CD8-positive, alpha-beta memory T cell (primary cell): ENCODE data around the gene GRM1. TPM values are rescaled to one million over a fixed set of nuclear protein-coding genes. Genes with fewer than 3 reads are reported as not detected.

Source experiments
- CTCF ChIA-PET: fragments of 350-600 bp; sonication (Branson Sonifier 250); formaldehyde crosslinking; loops from one replicate; lab custom pipeline; 2021; ENCODE audit warnings: antibody characterized with exemption; lab: Charles Lee
- POLR2A ChIA-PET: fragments of 350-600 bp; sonication (Branson Sonifier 250); formaldehyde crosslinking; loops from one replicate; lab custom pipeline; 2021; ENCODE audit warnings: antibody characterized with exemption; lab: Charles Lee
- DNase-seq, 5 donors: peaks; one replicate each; pipeline versions ENCODE4 v3.0.0 to v3.0.0-alpha.2; 2020 to 2022; ENCODE audit warnings: mixed read lengths in 1 of 5
- H3K27ac ChIP-seq: one replicate; pipeline ENCODE4 v1.7.0; 2013; ENCODE audit warnings: low read depth, mild to moderate bottlenecking, low read length, moderate library complexity
- H3K27me3 ChIP-seq: 2 replicates; pipeline ENCODE4 v1.7.0; 2013; ENCODE audit warnings: low read length, mild to moderate bottlenecking; ENCODE audit not compliant: insufficient read depth, poor library complexity, severe bottlenecking
- H3K36me3 ChIP-seq: 2 replicates; pipeline ENCODE4 v1.7.0; 2013; ENCODE audit warnings: mild to moderate bottlenecking, low read length, moderate library complexity; ENCODE audit not compliant: insufficient read depth
- H3K4me1 ChIP-seq: 2 replicates; pipeline ENCODE4 v1.7.0; 2013; ENCODE audit warnings: mild to moderate bottlenecking, low read length, moderate library complexity; ENCODE audit not compliant: insufficient read depth
- H3K4me3 ChIP-seq: 2 replicates; pipeline ENCODE4 v1.7.0; 2013; ENCODE audit warnings: mild to moderate bottlenecking, low read length
- H3K9me3 ChIP-seq: 2 replicates; pipeline ENCODE4 v1.7.0; 2013; ENCODE audit warnings: mild to moderate bottlenecking, low read length
- H3K27ac Mint-ChIP-seq, 8 donors: one replicate each; pipeline ENCODE4 v1.8.0; 2020 to 2021; ENCODE audit warnings: mixed read lengths in 8 of 8, mild to moderate bottlenecking in 6 of 8, inconsistent platforms in 3 of 8, moderate library complexity in 3 of 8
- H3K27me3 Mint-ChIP-seq, 2 donors: one replicate each; pipeline ENCODE4 v1.8.0; 2020 to 2021; ENCODE audit warnings: mixed read lengths in 2 of 2, mild to moderate bottlenecking in 1 of 2, moderate library complexity in 1 of 2
- H3K36me3 Mint-ChIP-seq, 3 donors: one replicate each; pipeline ENCODE4 v1.8.0; 2020 to 2021; ENCODE audit warnings: mixed read lengths in 3 of 3, inconsistent platforms in 1 of 3, mild to moderate bottlenecking in 1 of 3
- H3K4me1 Mint-ChIP-seq, 3 donors: one replicate each; pipeline ENCODE4 v1.8.0; 2020 to 2021; ENCODE audit warnings: mixed read lengths in 3 of 3, inconsistent platforms in 1 of 3, mild to moderate bottlenecking in 1 of 3
- H3K4me3 Mint-ChIP-seq, 7 donors: one replicate each; pipeline ENCODE4 v1.8.0; 2020 to 2021; ENCODE audit warnings: mixed read lengths in 7 of 7, mild to moderate bottlenecking in 6 of 7, moderate library complexity in 4 of 7, inconsistent platforms in 2 of 7
- H3K9me3 Mint-ChIP-seq, 5 donors: one replicate each; pipeline ENCODE4 v1.8.0; 2020 to 2022; ENCODE audit warnings: mixed read lengths in 5 of 5, mild to moderate bottlenecking in 3 of 5, moderate library complexity in 2 of 5, inconsistent platforms in 1 of 5
- polyA plus RNA-seq: library from polyadenylated mRNA; unstranded; fragments of 300-500 nt; fragmentation: Illumina TruSeq; gene quantifications from one replicate; pipeline ENCODE4 v1.2.3, GENCODE V29; 2021
- total RNA-seq, 2 experiments: library from RNA; stranded (reverse); gene quantifications; one replicate each; pipeline ENCODE4 v1.2.3, GENCODE V29; 2021

GRM1 gene
- total RNA-seq: not detected
- polyA plus RNA-seq: not detected

DNA sequence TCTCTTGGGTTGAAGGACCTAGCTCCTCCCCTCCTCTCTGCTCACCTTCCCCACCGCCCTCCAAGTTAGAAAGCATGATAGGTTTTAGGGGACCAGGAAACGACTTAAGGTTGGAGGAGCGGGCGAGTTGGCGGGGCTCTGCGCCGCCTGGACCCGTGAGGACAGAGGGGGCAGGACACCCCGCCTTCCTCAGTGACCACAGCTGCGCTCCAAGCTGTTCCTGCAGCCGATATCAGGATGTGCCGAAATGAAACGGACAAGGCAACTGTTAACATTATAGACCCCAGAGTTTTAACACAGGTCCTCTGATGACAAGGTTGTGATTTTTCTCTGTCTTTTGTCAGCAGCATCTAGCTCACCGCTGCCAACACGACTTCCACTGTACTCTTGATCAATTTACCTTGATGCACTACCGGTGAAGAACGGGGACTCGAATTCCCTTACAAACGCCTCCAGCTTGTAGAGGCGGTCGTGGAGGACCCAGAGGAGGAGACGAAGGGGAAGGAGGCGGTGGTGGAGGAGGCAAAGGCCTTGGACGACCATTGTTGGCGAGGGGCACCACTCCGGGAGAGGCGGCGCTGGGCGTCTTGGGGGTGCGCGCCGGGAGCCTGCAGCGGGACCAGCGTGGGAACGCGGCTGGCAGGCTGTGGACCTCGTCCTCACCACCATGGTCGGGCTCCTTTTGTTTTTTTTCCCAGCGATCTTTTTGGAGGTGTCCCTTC lies at the start of gene GRM1:
TSS of gene GRM1 (plus strand) at position 212 of the 722 bp plus-strand sequence. CDS start at position 668, 456 bp downstream.
- Mint-ChIP-seq H3K27me3 (peaks cover 39 to 79% of the 10 kb centered on the region in 2 donors), H3K36me3 (no peaks in the 10 kb centered on the region), H3K4me1 (peaks cover 0 to 10% (median 6%) of the 10 kb centered on the region in 3 donors), H3K4me3 (no peak within 1 kb of the TSS), H3K9me3 (peaks cover 0 to 9% (median 0%) of the 10 kb centered on the region in 5 donors), H3K27ac (no peak within 1 kb of the TSS)
- Histone ChIP-seq H3K27ac (no peak within 1 kb of the TSS), H3K36me3 (no peaks in the 10 kb centered on the region), H3K4me3 (no peak within 1 kb of the TSS), H3K9me3 (no peaks in the 10 kb centered on the region), H3K4me1 (no peaks in the 10 kb centered on the region), H3K27me3 (peaks cover 24% of the 10 kb centered on the region)
- POLR2A ChIA-PET: no interaction called here
- CTCF ChIA-PET: no interaction called here
- no peak for DNase-seq

DNA sequence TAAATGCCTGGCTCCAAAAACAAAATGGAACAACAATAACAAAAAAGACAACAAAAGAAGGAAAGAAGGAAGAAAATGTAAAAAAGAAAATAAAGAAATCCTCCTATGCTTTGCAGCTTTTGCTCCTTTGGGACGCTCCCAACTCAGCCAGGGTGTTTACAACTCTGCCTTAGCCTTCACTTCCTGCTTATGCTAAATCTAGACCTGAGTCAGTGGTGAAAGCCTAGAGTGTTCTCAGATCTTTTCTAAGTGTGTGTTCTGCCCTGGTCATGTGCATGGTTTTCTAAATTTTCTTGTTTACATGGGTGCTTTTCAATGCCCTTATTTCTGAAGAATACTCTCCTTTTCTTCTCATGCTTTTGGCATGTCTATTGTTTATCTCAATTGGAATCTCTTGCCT lies 19.5 kb upstream of the GRM1 start:
- Histone ChIP-seq H3K9me3 (no peaks in the 10 kb centered on the region), H3K27me3 (no peaks in the 10 kb centered on the region), H3K4me1 (no peaks in the 10 kb centered on the region), H3K4me3 (no peak overlapping the region), H3K27ac (no peak overlapping the region), H3K36me3 (no peaks in the 10 kb centered on the region)
- no peak overlapping the region for H3K4me3 Mint-ChIP-seq
- ChIA-PET POLR2A (no interaction called here), CTCF (no interaction called here)
- H3K9me3 Mint-ChIP-seq: peaks cover 0 to 22% (median 11%) of the 10 kb centered on the region in 5 donors
- no peak for DNase-seq
- no peaks in the 10 kb centered on the region for H3K36me3 Mint-ChIP-seq
- peaks cover 0 to 2% of the 10 kb centered on the region in 2 donors for H3K27me3 Mint-ChIP-seq
- no peaks in the 10 kb centered on the region for H3K4me1 Mint-ChIP-seq
- H3K27ac Mint-ChIP-seq: no peak overlapping the region

DNA sequence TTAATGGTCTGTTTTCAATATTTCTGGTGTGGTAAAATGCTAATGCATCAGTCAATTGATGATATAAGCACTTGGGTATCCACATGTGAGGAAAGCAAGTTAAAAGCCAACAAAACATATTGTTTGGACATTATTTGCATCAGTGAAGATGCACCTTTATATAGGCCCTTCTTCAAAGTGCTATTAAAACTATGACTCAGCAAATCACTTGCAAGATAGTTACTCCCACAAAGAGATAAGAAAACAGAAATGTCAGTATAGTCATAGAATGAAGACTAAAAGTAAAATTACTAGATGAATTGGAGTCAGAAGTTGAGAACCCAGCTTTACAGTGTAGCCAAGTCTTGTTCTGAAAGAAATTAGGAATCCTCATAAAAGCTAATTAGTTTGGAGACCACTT lies 14.6 kb upstream of the GRM1 start:
- Mint-ChIP-seq H3K4me1 (no peaks in the 10 kb centered on the region), H3K4me3 (no peak overlapping the region), H3K27me3 (peaks cover 9 to 10% of the 10 kb centered on the region in 2 donors), H3K36me3 (no peaks in the 10 kb centered on the region), H3K27ac (no peak overlapping the region), H3K9me3 (peaks cover 0 to 16% (median 6%) of the 10 kb centered on the region in 5 donors)
- Histone ChIP-seq H3K27me3 (no peaks in the 10 kb centered on the region), H3K36me3 (no peaks in the 10 kb centered on the region), H3K9me3 (no peaks in the 10 kb centered on the region), H3K4me3 (no peak overlapping the region), H3K27ac (no peak overlapping the region), H3K4me1 (no peaks in the 10 kb centered on the region)
- ChIA-PET CTCF (no interaction called here), POLR2A (no interaction called here)
- DNase-seq: no peak

DNA sequence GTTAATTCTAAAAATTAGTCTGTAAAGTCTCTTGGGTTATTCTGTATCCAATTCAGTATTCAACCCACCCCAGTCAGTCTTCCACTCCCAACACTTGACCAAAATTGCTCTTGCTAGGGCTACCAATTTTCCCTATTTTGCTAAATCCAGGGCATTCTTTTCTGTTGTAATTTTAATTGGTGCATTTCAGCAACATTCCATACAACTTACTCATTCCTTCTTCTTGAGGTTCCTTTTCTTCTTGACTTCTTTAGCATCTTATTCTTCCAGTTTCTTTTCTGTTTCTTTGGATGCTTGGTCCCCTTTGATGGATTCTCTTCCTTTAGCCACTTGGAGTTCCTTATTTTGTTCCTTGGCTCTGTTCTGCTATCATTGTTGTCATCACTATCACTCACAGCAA lies 11.2 kb upstream of the GRM1 start:
- H3K36me3 Mint-ChIP-seq: no peaks in the 10 kb centered on the region
- no peaks in the 10 kb centered on the region for H3K27me3 ChIP-seq
- no peak overlapping the region for H3K27ac ChIP-seq
- H3K4me3 ChIP-seq: no peak overlapping the region
- no peaks in the 10 kb centered on the region for H3K9me3 ChIP-seq
- peaks cover 8 to 23% of the 10 kb centered on the region in 2 donors for H3K27me3 Mint-ChIP-seq
- no peak overlapping the region for H3K27ac Mint-ChIP-seq
- H3K4me1 ChIP-seq: no peaks in the 10 kb centered on the region
- H3K9me3 Mint-ChIP-seq: peaks cover 0 to under 1% (median 0%) of the 10 kb centered on the region in 5 donors
- no peak for DNase-seq
- no peak overlapping the region for H3K4me3 Mint-ChIP-seq
- ChIA-PET CTCF (no interaction called here), POLR2A (no interaction called here)
- no peaks in the 10 kb centered on the region for H3K36me3 ChIP-seq
- H3K4me1 Mint-ChIP-seq: no peaks in the 10 kb centered on the region

DNA sequence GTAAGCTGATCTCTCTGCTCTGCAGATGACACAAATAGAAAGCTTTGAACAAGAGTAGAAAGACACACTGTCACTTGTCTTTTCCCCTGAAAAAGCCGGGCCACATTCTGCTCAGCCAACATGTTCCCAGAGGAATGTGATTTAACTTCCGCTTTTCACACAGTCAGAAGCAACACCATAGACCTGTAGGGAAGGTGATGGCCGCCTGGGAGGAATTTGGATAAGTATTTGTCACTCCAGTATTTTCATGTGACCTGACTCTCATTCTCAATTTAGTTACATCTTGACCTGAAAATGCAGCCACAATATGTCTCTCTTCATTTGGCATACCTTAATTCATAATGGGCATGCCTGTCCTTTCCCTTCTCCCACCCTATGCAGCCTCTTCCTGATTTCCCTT lies 2.0 kb upstream of the GRM1 start:
- H3K4me3 Mint-ChIP-seq: no peak overlapping the region
- DNase-seq: no peak
- no peak overlapping the region for H3K4me3 ChIP-seq
- H3K9me3 Mint-ChIP-seq: peaks cover 0 to 10% (median 2%) of the 10 kb centered on the region in 5 donors
- H3K4me1 Mint-ChIP-seq: peaks cover 0 to 10% (median 6%) of the 10 kb centered on the region in 3 donors
- POLR2A ChIA-PET: no interaction called here
- H3K27ac ChIP-seq: no peak overlapping the region
- no peaks in the 10 kb centered on the region for H3K36me3 Mint-ChIP-seq
- H3K4me1 ChIP-seq: no peaks in the 10 kb centered on the region
- H3K27me3 ChIP-seq: peaks cover 24% of the 10 kb centered on the region
- H3K36me3 ChIP-seq: no peaks in the 10 kb centered on the region
- CTCF ChIA-PET: no interaction called here
- H3K9me3 ChIP-seq: no peaks in the 10 kb centered on the region
- peaks cover 38 to 78% of the 10 kb centered on the region in 2 donors for H3K27me3 Mint-ChIP-seq
- no peak overlapping the region for H3K27ac Mint-ChIP-seq

DNA sequence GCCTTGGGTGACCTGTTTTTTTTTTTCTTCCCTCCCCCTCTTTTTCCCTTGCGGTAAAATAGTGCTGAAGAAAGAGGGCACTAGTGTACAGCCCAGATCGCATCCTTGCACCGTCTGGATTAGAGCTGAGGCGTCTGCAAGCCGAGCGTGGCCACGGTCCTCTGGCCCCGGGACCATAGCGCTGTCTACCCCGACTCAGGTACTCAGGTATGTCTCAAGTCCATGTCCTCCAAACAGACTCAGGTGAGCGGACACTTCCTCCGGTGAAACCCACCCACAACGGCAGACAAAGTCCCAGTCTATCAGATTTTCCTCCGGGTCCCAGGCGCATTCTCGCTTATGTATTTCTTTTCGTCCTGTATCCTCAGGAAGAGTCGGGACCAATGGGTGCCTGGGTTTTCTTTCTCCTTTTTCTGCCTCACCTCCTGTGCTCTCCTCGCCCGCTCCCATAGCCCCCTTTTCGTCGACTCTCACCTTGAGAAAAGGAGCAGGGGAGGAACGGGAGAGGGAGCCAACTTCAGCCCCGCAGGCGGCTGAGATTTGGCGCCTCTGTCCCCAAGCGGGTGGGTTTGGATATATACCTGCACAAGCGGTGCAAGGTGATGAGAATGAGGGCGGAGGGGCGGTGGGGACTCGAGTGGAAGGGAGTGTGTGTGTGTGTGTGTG lies 1.1 kb upstream of the GRM1 start:
- peaks cover 0 to 10% (median 6%) of the 10 kb centered on the region in 3 donors for H3K4me1 Mint-ChIP-seq
- H3K4me3 Mint-ChIP-seq: no peak overlapping the region
- peaks cover 44 to 84% of the 10 kb centered on the region in 2 donors for H3K27me3 Mint-ChIP-seq
- no peak overlapping the region for H3K27ac ChIP-seq
- H3K36me3 Mint-ChIP-seq: no peaks in the 10 kb centered on the region
- H3K4me3 ChIP-seq: no peak overlapping the region
- H3K4me1 ChIP-seq: no peaks in the 10 kb centered on the region
- POLR2A ChIA-PET: no interaction called here
- H3K36me3 ChIP-seq: no peaks in the 10 kb centered on the region
- H3K9me3 Mint-ChIP-seq: peaks cover 0 to 10% (median 2%) of the 10 kb centered on the region in 5 donors
- H3K27ac Mint-ChIP-seq: no peak overlapping the region
- DNase-seq: no peak
- H3K9me3 ChIP-seq: no peaks in the 10 kb centered on the region
- peaks cover 24% of the 10 kb centered on the region for H3K27me3 ChIP-seq
- CTCF ChIA-PET: no interaction called here

DNA sequence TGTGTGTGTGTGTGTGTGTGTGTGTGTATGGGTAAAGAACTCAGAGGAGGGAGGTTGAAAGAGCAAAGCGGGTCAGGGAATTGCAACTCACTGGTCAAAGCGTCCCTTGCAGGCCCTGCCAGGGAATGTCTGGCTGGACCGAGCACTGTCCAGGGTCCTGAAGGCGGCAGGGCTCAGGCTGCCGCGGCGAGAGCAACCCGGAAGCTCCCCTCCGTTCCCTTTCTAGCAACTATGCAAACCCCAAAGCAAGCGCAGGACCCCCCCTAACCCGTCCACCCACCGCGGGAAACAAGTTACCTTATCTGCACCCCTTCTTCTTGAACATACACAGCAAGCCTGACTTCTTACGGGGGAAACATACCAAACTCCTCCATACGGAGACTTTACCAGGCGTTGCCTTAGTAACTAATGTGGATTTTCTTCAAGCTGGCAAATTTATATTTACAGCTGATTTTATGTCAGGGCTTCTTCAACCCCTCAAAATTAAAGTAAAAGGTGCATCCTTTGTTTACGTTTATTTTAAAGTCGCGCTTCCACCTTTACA lies 538 bp upstream of the GRM1 start:
- Mint-ChIP-seq H3K4me3 (no peak overlapping the region), H3K27ac (no peak overlapping the region), H3K27me3 (peaks cover 42 to 80% of the 10 kb centered on the region in 2 donors), H3K9me3 (peaks cover 0 to 9% (median under 1%) of the 10 kb centered on the region in 5 donors), H3K4me1 (peaks cover 0 to 10% (median 6%) of the 10 kb centered on the region in 3 donors), H3K36me3 (no peaks in the 10 kb centered on the region)
- Histone ChIP-seq H3K27me3 (peaks cover 24% of the 10 kb centered on the region), H3K4me1 (no peaks in the 10 kb centered on the region), H3K36me3 (no peaks in the 10 kb centered on the region), H3K9me3 (no peaks in the 10 kb centered on the region), H3K27ac (no peak overlapping the region), H3K4me3 (no peak overlapping the region)
- ChIA-PET CTCF (no interaction called here), POLR2A (no interaction called here)
- peak in 4 of 5 donors; percentile 1 to 48 (median 11) for DNase-seq

DNA sequence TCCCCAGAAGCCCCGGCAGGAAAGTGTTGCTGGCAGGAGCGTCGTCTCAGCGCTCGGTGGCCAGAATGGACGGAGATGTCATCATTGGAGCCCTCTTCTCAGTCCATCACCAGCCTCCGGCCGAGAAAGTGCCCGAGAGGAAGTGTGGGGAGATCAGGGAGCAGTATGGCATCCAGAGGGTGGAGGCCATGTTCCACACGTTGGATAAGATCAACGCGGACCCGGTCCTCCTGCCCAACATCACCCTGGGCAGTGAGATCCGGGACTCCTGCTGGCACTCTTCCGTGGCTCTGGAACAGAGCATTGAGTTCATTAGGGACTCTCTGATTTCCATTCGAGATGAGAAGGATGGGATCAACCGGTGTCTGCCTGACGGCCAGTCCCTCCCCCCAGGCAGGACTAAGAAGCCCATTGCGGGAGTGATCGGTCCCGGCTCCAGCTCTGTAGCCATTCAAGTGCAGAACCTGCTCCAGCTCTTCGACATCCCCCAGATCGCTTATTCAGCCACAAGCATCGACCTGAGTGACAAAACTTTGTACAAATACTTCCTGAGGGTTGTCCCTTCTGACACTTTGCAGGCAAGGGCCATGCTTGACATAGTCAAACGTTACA lies 817 bp downstream of the GRM1 start:
- DNase-seq: no peak
- Histone ChIP-seq H3K4me1 (no peaks in the 10 kb centered on the region), H3K36me3 (no peaks in the 10 kb centered on the region), H3K27me3 (peaks cover 24% of the 10 kb centered on the region), H3K9me3 (no peaks in the 10 kb centered on the region), H3K4me3 (no peak overlapping the region), H3K27ac (no peak overlapping the region)
- CTCF ChIA-PET: no interaction called here
- H3K4me3 Mint-ChIP-seq: no peak overlapping the region
- H3K9me3 Mint-ChIP-seq: peaks cover 0 to 9% (median 0%) of the 10 kb centered on the region in 5 donors
- peaks cover 39 to 76% of the 10 kb centered on the region in 2 donors for H3K27me3 Mint-ChIP-seq
- peaks cover 0 to 10% (median 6%) of the 10 kb centered on the region in 3 donors for H3K4me1 Mint-ChIP-seq
- no peak overlapping the region for H3K27ac Mint-ChIP-seq
- POLR2A ChIA-PET: no interaction called here
- no peaks in the 10 kb centered on the region for H3K36me3 Mint-ChIP-seq
